GM19035 (cell line): ENCODE measurements around the gene SAP30.

Source experiments
- ATAC-seq: cut with Tn5 transposase; IDR thresholded peaks from one replicate; pipeline ENCODE4 v1.9.1; 2021; ENCODE audit not compliant: unreplicated experiment

Gene SAP30, protein sequence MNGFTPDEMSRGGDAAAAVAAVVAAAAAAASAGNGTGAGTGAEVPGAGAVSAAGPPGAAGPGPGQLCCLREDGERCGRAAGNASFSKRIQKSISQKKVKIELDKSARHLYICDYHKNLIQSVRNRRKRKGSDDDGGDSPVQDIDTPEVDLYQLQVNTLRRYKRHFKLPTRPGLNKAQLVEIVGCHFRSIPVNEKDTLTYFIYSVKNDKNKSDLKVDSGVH

DNA sequence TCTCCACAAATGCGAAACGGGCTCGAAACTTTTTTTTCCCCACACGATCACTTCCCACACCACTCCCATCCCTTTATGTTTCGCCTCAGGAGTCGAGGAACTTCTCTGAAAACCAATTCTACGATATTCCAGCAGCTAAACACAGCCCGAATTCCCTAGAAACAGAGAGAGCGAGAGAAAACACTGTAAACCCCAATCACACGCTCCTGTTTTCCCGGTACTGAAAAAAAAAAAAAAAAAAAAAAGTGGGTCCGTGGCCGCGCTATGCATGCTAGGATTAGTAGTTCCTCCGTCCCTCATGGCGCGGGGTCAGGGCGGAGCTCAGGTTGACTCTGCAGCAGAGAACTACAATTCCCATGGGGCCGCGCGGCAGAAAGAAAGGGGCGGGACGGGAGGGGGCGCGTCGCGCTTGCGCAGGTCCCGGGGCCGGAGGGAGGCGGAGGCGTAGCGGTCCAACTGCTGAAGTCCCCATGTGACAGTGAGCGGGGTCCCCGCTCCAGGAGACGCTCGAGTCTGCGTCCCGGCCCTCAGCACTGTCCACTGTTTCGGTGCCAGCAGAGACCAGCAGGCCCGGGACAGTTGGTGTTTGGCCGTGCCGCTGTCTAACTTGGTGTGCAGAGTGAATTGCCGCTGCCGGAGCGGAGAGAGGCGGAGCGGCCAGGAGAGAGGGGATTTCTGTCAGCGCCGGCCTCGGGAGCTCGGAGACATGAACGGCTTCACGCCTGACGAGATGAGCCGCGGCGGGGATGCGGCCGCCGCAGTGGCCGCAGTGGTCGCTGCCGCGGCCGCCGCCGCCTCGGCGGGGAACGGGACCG is at the start of gene SAP30:
SAP30 (plus strand) TSS at position 478 of the 815 bp plus-strand sequence; CDS start at position 707, 229 bp downstream.
- ATAC-seq, result peak; percentile 70

DNA sequence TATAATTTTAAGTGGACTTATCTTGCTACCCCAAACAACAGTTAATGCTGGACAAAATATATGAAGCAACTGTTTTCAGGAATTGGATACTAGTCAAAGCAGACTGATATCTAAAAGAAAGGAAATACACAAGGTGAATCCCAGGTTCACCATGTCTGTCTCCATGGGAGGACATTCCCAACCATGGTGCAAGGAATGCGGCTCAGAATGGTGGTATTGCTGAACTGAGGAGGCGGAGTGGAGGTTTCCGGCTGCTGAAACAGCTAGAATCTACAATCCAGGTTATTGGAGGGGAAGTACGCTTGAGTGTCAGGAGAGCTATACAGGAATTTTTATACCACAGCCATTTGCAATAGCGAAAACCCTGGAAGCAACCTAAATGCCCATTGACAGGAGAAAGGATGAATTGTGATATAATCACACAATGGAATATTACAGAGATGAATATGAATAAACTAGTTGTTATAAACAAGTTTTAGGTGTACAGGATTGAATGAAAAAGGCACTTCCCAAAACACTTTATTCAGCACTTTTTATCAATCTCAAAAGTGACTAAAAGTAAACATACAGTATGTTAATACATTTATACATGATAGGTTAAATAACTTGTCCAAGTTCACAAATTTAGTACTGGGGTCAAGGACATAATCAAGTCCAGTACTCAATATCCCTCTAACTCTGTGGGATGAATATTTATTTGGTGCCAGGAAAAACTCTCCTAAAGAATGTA is 45.6 kb upstream of the SAP30 start:
- ATAC-seq, result no peak

DNA sequence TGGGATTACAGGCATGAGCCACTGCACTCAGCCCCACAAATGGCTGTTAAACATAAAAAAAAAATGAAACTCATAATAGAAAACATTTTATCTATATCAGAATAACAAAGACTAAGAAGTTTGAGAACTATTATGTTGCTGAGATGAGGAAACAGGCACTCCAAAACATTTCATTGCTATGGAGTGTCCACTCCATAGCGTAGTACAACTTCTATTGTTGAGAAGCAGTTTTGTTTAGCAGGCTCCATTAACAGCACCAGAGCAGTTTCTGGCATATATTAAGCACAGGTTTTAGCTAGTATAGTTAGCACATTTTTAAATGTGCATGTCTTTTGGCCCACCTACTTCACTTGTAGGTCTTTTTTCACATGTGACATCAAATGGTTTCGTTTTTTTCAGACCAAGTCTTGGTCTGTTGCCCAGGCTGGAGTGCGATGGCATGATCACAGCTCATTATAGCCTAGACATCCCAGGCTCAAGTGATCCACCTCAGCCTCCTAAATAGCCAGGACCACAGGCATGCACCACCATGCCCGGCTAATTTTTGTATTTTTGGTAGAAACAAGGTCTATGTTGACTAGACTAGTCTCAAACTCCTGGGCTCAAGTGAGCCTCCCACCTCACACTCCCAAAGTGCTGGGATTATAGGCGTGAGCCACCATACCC is 42.4 kb upstream of the SAP30 start:
- ATAC-seq, result no peak

DNA sequence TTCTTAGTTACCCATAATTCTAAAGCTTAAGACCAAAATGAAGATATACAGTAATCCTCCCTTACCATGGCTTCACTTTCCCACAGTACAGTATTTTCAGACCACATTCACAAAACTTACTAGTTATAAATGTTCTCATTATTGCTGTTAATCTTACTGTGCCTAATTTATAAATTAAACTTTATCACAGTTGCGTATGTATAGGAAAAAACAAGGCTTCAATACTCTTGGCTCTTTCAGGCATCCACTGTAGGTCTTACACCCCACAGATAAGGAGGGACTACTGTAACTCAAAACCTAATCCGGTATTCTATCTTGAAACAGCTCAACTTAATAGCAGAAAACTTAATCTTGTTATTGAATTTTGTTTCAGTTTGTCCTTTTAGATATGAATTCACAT is 40.2 kb upstream of the SAP30 start:
- ATAC-seq, result no peak

DNA sequence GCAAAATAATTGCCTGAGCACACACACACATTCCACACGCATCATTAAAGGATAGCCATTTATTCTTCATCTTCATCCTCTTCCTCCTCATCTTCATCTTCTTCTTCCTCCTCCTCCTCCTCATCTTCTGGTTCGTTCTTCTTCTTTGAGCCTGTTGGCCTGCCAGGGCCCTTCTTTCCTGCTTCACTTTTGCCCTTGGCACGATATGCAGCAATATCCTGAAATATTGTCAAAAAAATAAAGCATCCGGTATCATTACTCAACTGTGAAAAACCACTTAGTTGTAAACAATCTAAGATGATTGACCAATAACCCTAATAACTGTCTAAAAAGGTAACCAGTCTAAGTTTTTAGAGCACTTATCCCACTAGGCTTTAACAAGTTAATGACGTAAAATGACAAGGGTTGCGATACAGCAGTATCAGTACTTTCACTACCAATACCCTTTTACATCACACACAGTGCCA is 38.7 kb upstream of the SAP30 start:
- no peak for ATAC-seq

DNA sequence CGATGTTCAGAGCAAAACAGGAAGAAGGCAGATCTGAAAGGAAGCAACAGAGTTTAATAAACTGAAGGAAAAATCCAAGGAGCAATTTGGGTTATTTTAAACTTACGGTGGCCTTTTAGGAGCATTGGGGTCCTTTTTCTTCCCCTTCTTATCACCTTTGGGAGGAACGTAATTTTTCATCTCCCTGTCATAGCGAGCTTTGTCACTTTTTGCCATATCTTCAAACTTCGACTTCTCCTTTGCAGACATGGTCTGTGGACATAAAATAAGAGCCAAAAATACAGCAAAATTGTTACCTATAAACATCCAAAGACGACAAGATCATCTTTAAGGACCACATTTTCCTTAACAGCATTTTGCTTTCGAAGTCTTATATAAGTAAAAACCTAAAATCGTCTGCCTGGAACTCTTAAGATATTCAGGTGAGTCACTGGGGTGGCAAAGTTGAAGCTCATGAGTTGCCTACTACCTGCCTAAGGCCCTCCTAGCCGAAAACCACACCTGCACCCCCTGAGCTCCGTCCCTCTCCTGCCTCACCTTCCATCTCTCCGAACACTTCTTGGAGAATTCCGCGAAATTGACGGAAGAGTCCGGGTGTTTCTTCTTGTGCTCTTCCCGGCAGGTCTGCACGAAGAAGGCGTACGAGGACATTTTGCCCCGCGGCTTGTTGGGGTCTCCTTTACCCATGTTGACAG is 37.6 kb upstream of the SAP30 start:
- no peak for ATAC-seq

DNA sequence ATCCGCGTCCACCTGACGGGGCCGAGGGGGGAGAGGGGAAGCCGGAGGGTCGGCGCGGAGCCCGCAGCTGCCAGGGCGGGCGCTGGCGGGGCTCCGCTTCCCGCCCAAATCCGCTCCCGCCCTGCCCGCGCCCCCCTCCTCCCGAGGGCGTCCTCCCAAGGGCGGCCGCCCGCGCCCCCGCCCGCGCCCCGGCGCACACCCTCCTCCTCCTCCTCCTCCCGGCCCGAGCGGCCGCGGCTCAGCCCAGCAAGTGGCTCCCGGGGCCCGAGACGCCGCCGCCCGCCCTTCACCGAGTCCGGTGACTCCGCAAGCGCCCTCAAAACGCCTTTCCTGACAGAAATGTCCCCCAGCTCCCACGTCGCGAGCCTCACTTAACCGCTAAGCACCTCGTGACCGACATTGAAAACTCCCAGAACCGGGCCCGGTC is 37.1 kb upstream of the SAP30 start:
- peak; percentile 3 for ATAC-seq

DNA sequence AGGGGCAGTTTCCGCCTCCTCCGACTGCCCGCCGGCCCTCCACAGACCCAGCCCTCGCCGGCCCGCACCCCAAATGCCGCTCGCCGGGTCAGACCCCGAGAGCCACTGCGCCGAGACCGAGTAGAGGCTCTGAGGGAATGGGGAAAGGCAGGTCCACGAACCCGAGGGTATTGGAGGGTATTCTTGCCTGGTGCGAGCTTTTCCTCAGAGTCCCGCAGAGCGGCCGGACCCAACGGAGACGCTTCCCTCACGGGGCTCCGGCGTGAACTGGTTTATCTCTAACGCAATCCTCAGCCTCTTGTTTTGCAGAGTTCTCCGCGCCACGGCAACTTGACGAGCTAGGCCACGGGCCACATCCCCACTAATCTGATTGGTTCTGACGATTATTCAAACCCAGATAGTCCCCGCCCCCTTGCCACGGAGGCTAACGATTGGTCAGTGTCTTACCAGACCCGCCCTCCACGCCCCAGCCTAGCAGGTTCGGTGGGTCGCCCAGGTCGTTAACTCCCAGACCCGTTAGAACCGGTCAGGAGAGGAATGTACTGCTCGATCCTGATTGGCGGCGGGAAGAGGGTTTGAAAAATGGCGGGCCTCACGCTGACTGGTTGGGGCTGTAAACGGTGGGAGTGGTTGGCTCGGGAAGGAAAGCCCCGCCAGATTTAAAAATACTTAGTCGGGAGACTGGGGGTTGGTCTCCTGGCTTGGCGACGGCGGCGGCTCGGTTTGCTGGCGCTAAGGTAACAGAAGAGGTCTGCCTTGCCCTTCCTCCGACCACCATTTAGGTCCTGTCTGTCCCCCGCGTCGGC is 36.5 kb upstream of the SAP30 start, which contains the start of gene HMGB2:
HMGB2 (minus strand) TSS at position 274 of the 806 bp plus-strand sequence. CDS start 709 bp downstream, outside the sequence.
- peak; percentile 91 for ATAC-seq

DNA sequence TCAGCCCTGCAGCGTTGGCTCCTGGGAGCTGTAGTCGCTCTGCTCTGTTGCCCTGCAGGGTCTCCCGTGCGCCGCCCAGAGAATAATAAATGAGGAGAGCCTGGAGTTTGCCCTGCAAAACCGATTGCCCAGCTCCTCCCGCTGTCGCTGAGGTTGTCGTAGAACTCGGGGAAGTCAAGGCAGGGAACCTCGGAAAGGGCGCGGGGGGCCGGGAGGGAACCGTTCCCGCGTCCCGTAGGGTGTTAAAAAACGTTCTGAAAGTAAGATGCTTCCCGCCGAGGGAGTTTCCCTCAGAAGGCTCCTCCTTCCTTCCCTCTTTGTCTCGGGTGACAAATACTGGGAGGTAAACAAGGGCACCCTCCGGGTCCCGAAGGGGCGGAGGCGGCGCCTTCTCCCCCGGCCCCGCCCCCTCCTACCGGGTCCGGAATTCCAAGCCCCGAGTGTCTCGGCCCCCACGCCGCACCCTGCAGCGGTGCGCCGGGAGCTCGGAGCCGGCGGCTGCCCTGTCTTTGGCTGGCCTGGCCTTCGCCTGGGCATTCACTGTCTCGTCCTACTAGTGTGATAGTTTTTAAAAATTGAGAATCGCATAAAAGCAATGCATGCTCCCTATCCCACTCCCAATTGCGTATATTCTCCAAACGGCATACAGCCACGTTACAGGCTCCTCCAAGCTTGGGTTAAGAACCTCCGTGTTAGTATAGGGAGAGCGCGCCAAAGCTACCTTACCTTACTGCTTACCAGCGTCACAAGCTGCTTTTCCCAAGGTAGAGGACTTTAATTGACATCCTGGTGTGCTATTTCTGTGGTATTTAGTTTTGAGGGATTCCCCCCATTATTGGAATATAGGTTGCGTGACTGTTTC is 35.6 kb upstream of the SAP30 start:
- ATAC-seq, result peak; percentile 31

DNA sequence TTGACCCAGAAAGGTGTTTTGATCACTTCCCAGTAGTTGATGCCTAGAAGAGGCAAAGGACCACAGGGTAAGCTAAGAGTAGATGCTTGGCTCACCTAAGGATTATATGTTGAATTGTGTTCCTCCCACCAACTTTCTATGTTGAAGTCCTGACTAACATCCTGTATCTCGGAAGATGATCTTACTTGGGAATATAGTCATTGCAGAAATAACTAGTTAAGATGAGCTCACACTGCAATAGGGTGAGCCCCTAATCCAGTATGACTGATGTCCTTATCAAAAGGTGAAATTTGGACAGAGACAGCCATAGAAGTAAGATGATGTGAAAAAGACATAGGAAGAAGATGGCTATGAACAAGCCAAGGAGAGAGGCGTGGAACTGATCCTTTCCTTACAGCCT is 33.3 kb upstream of the SAP30 start:
- no peak for ATAC-seq

DNA sequence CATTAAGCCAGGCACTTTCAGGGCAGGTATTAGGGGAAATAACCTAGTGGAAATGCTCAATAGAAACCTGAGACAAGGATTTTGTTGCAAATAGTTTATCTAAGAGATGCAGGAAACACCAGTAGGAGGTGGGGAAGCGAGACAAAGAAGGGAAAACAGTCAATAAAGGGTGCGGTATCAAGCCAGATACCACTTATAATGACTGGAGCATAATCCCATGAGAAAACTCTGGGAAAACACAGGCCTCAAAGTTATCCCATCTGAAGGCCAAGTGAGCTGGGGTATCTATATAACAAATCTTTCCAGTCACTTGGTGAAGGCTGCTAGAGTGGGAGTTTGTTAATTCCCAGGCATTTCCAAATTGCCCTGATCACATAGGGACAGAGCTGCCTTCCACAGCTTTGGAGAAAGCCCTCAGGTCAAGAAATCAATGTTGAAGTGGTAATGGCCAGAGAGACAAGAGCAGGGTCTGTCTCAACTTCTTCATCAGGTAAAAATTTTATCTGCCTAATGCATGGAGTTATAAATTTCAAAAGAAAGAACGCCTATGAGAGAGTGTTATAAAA is 26.8 kb upstream of the SAP30 start:
- no peak for ATAC-seq

DNA sequence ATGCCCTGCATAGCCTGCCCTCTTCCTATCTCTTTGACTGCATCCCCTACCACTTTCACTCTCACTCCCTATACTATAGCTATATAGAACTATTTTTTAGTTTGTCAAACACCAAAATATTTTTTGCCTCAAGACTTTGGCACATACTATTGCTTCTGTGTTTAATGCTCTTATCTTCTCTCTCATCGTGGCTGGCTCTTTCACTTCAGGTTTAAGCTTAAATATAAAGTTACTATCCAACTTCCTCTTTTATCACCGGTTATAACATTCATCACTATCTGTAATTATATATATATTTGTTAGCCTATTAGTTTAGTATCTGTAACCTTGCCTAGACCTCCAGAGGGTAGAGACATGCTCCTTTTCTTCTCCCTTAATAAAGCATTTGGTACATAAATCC is 25.1 kb upstream of the SAP30 start:
- ATAC-seq, result no peak

DNA sequence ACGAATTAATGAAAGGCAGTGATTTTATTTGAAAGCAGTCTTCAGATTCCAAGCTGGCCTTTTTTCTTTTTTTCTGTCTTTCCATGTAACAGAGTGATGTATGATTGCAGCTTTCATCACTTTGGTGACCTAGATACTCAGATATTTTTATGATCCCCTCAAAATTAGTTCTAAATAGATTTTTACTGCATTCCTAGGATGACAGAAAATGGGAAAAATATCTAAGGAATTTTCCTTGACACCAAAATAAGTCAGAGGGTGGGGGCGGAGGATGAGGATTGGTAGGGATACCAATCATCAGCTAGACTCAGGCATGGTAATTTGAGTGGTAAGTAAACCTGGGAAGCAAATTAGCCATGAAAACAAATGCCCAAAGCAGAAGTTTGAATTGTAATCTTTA is 24.7 kb upstream of the SAP30 start:
- no peak for ATAC-seq

DNA sequence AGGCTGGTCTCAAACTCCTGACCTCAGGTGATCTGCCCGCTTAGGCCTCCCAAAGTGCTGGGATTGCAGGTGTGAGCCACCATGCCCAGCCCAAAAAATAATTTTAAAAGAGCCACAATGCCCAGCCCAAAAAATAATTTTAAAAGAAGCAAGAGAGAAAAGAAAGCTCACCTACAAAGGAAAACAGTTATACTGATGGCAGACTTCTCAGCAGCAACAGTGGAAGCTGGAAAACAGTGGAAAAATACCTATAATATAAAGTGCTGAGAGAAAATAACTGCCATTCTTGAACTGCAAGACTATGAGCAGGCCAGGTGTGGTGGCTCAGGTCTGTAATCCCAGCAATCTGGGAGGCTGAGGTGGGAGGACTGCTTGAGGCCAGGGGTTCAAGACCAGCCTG is 23.3 kb upstream of the SAP30 start:
- no peak for ATAC-seq

DNA sequence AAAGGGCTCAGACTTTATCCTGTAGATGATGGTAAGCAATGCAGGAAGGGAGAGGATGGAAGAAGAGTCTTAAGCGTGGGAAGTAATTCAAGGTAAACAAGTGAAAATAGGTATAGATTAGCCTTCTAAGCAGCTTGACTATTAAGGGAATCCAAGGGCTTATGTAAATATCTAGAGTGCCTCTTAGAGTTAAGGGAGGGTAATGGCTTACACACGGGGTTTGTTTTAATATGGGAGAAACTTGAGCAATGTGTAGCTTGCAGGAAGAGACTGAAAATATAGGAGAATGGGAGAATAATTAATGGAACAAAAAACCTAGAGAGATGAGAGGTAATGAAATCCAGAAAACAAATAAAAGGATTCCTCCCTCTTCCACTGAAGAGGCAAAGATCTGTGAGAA is 12.8 kb upstream of the SAP30 start:
- ATAC-seq, result no peak

DNA sequence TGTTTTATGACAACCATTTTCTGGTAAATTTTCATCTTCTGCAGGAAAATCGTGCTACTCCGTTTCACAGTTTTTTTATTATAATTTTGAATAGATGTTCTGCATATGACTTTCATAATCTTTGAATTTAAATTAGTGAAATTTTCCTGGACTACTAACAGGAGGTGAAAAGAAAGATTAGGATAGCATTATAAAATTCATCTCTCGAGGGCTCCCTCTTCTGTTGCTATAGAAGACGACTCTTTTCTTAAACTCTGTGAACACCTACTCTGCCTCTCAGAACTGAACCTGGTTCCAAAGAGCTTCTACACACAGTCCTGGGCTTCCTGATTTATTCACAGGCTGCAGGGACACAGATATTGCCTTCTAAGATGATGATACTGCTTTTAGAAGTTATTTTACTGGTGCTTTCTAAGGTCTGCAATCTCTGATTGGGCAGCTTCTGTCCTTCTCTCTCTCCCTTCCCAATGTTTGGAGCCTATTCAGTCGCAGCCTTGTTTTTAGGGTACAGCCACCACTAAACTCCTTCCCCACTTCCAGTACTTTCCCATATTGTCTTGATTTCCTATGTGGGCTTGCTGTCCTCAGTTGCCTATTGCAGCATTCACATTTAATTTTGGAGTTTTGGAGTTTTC is 10.1 kb upstream of the SAP30 start:
- no peak for ATAC-seq

DNA sequence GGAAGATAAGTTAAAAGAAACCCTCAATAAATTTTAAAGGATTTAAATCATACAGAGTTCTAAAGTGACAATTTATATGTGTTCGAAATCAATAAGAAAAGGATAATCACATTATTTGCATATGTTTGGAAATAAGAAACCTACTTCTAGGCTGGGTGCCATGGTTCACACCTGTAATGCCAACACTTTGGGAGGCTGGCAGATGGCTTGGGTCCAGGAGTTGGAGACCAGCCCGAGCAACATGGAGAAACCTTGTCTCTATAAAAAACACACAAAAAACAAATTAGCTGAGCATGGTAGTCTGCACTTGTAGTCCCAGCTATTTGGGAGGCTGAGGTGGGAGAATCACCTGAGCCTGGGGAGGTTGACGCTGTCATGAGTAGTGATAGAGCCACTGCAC is 8.1 kb upstream of the SAP30 start:
- ATAC-seq, result no peak
